H1 (cell line): ENCODE results near the gene YRDC.

ENCODE experiments used
- CHD2 ChIP-seq: IDR thresholded peaks from 2 replicates; pipeline ENCODE4 v1.6.1; 2012; ENCODE audit warnings: low read length, improper control_type of control experiment
- EGR1 ChIP-seq: IDR thresholded peaks from 2 replicates; pipeline ENCODE4 v1.6.1; 2011; ENCODE audit warnings: low read depth, low read length, borderline replicate concordance
- EP300 ChIP-seq, 2 experiments: IDR thresholded peaks; 1 replicate in 1 of 2; 2 replicates in 1 of 2; pipeline ENCODE4 v1.6.1; 2011 to 2012; ENCODE audit warnings: low read depth in 2 of 2, low read length in 2 of 2, mild to moderate bottlenecking in 2 of 2, borderline replicate concordance in 1 of 2, inconsistent platforms in 1 of 2, moderate library complexity in 1 of 2
- GTF2F1 ChIP-seq: IDR thresholded peaks from 2 replicates; pipeline ENCODE4 v1.6.1; 2012; ENCODE audit warnings: low read depth, low read length, improper control_type of control experiment, borderline replicate concordance
- HDAC6 ChIP-seq: IDR thresholded peaks from one replicate; pipeline ENCODE4 v1.7.1; 2012; ENCODE audit warnings: low read depth, mild to moderate bottlenecking, inconsistent platforms, low read length, moderate library complexity
- JUN ChIP-seq: IDR thresholded peaks from 2 replicates; pipeline ENCODE4 v1.6.1; 2011; ENCODE audit warnings: low read depth, mild to moderate bottlenecking, improper control_type of control experiment, low read length
- JUND ChIP-seq: IDR thresholded peaks from 2 replicates; pipeline ENCODE4 v1.6.1; 2011; ENCODE audit warnings: mild to moderate bottlenecking, improper control_type of control experiment, low read length
- POLR2A ChIP-seq, 2 experiments: IDR thresholded peaks; 1 replicate in 1 of 2; 2 replicates in 1 of 2; pipeline ENCODE4 v1.6.1; 2011; ENCODE audit warnings: low read depth in 2 of 2, low read length in 2 of 2, mild to moderate bottlenecking in 2 of 2; ENCODE audit errors: control extremely low read depth in 1 of 2
- POLR2AphosphoS5 ChIP-seq: IDR thresholded peaks from 2 replicates; pipeline ENCODE4 v1.6.1; 2011; ENCODE audit warnings: low read depth, low read length
- SUZ12 ChIP-seq: fragments of 200-600 bp; sonication (generic); IDR thresholded peaks from 2 replicates; pipeline ENCODE4 v1.6.1; 2012; ENCODE audit warnings: mild to moderate bottlenecking, inconsistent platforms, low read length, moderate library complexity, mixed read lengths
- YY1 ChIP-seq: IDR thresholded peaks from 2 replicates; pipeline ENCODE4 v1.6.1; 2011; ENCODE audit warnings: low read depth, mild to moderate bottlenecking, low read length
- ZNF274 ChIP-seq: IDR thresholded peaks from 2 replicates; pipeline ENCODE4 v1.7.0; 2012; ENCODE audit warnings: low read length, borderline replicate concordance; ENCODE audit errors: extremely low read depth
- TF ChIP-seq, protein P1 (sequence below), 3 experiments: IDR thresholded peaks; 1 replicate in 2 of 3; 2 replicates in 1 of 3; pipeline versions ENCODE4 v1.5.1 to v1.6.1; 2011; ENCODE audit warnings: low read length in 3 of 3, mild to moderate bottlenecking in 3 of 3, inconsistent platforms in 2 of 3, low read depth in 1 of 3, moderate library complexity in 1 of 3; ENCODE audit not compliant: insufficient read depth in 1 of 3; ENCODE audit errors: control extremely low read depth in 1 of 3

DNA sequence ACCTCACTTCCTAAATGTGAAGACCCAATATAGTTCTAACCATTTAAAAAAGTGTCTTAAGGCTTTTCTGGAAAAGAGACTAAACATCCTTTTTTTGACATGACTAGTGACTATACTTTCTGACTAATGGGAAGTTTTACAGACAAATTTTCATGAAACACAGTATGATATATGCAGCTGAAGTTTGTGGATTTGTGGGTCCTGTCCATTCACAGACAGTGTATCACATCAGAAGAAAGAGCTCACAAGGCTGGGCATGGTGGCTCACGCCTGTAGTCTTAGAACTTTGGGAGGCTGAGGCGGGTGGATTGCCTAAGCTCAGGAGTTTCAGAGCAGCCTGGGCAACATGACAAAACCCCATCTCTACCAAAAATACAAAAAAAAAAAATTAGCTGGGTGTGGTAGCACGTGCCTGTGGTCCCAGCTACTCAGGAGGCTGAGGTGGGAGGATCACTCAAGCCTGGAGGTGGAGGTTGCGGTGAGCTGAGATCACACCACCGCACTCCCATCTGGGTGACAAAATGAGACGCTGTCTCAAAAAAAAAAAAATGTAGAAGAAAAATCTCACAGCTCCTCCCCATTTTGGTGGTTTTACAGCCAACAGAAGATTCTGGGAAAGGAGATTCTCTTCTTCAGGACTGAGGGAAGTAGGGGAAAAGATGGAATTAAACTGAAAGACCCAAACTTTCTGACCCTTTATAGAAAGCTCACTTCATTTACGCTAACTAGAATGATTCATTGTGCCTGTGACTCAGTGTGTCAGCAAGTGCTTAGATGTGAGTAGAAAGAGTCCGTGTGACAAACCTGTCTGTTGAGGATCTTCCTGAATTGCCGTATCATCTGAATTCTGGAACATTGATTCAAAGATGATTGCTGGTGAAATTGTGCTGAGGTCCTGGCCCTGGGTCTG lies 15.2 kb upstream of the YRDC start:
- TF ChIP-seq EP300 (IDR thresholded peaks at IDR 0.05; ENCODE audit: borderline replicate concordance in 1 of 2, low read depth in 2 of 2, low read length in 2 of 2) (no peak), ZNF274 (no peak), CHD2 (no peak), HDAC6 (no peak), POLR2A (IDR thresholded peaks at IDR 0.05; ENCODE audit: control extremely low read depth in 1 of 2, low read depth in 2 of 2, low read length in 2 of 2) (no peak), GTF2F1 (no peak), POLR2AphosphoS5 (no peak), JUN (no peak), YY1 (no peak), EGR1 (no peak), JUND (no peak), SUZ12 (no peak)
- TF ChIP-seq, protein P1, sequence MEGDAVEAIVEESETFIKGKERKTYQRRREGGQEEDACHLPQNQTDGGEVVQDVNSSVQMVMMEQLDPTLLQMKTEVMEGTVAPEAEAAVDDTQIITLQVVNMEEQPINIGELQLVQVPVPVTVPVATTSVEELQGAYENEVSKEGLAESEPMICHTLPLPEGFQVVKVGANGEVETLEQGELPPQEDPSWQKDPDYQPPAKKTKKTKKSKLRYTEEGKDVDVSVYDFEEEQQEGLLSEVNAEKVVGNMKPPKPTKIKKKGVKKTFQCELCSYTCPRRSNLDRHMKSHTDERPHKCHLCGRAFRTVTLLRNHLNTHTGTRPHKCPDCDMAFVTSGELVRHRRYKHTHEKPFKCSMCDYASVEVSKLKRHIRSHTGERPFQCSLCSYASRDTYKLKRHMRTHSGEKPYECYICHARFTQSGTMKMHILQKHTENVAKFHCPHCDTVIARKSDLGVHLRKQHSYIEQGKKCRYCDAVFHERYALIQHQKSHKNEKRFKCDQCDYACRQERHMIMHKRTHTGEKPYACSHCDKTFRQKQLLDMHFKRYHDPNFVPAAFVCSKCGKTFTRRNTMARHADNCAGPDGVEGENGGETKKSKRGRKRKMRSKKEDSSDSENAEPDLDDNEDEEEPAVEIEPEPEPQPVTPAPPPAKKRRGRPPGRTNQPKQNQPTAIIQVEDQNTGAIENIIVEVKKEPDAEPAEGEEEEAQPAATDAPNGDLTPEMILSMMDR (IDR thresholded peaks at IDR 0.05; ENCODE audit: control extremely low read depth in 1 of 3, insufficient read depth in 1 of 3, low read depth in 1 of 3, low read length in 3 of 3): no peak
